Right lobe of liver (tissue), 6 donors: ENCODE measurements around the gene HARBI1. TPM values are rescaled to one million over a fixed set of nuclear protein-coding genes. Genes with fewer than 3 reads are reported as not detected.

Experiments
- ATAC-seq, 4 donors: fragments of 200-7000 bp; cut with Tn5 transposase; one replicate each; pipeline ENCODE4 v1.9.1; 2020; ENCODE audit warnings: mild to moderate bottlenecking in 4 of 4, moderate library complexity in 4 of 4
- DNase-seq, 3 donors: peaks; one replicate each; pipeline ENCODE4 v3.0.0-alpha.2; 2020
- H3K27ac ChIP-seq, 3 donors: fragments of 200-600 bp; one replicate each; pipeline ENCODE4 v1.8.0; 2022
- H3K27me3 ChIP-seq, 2 donors: fragments of 200-600 bp; one replicate each; pipeline ENCODE4 v1.8.0; 2022
- H3K36me3 ChIP-seq, 4 donors: fragments of 200-600 bp; sonication (generic) in 1 of 4; one replicate each; pipeline versions ENCODE4 v1.5.1 to v1.8.0; 2017 to 2022; ENCODE audit warnings: control low read depth in 1 of 4
- H3K4me1 ChIP-seq, 4 donors: fragments of 200-600 bp; sonication (generic) in 1 of 4; one replicate each; pipeline versions ENCODE4 v1.5.1 to v1.8.0; 2017 to 2022; ENCODE audit warnings: control low read depth in 1 of 4
- H3K4me3 ChIP-seq, 3 donors: fragments of 200-600 bp; one replicate each; pipeline ENCODE4 v1.8.0; 2022
- H3K9me3 ChIP-seq, 4 donors: fragments of 200-600 bp; sonication (generic) in 1 of 4; one replicate each; pipeline versions ENCODE4 v1.5.1 to v1.8.0; 2017 to 2022; ENCODE audit warnings: control low read depth in 1 of 4
- CTCF ChIP-seq, 4 donors: fragments of 200-600 bp in 3 of 4; fragments of 450-650 bp in 1 of 4; IDR thresholded peaks; one replicate each; pipeline versions ENCODE4 v1.5.1 to v1.8.0; 2016 to 2022; ENCODE audit warnings: antibody characterized with exemption in 4 of 4, mild to moderate bottlenecking in 2 of 4
- POLR2A ChIP-seq: fragments of 450-650 bp; IDR thresholded peaks from one replicate; pipeline ENCODE4 v1.6.1; 2017; ENCODE audit warnings: antibody characterized with exemption, mild to moderate bottlenecking
- WGBS: methylation state at CpG from one replicate; pipeline ENCODE4 v1.1.6; 2018; ENCODE audit warnings: low coverage, low lambda C conversion rate; ENCODE audit not compliant: insufficient coverage; ENCODE audit errors: missing lambda C conversion rate; 5-methylcytosine and 5-hydroxymethylcytosine counted together
- intact Hi-C, 2 donors: fragments of 100-400 bp; cut with DNase I; formaldehyde crosslinking; loops; one replicate each; pipeline versions ENCODE4 v1.11.2 to v1.14.1; 2022
- total RNA-seq, 6 experiments: library from RNA; depleted of rRNA in 2 of 6; stranded (reverse); fragments of >200 nt in 2 of 6; fragmentation: NEBNext Ultra II Directional in 3 of 6; extraction: Animal tissue kit (Norgen Biotek cat#: 25700) in 3 of 6; gene quantifications; one replicate each; pipeline versions ENCODE4 v1.1.0 to v1.2.4, GENCODE V29; 2016 to 2023
- donor health status: DM: no; HTN: yes; CAD: no.
- donor health status: DM: no; HTN: no; CAD: no.
- donor health status: DM: no; HTN: no; CAD: no.
- donor health status: DM: no; HTN: yes; CAD: no.
- donor health status: DM: no; HTN: yes; CAD: no.

HARBI1 gene
- total RNA-seq, 6 experiments from 2014 or later: 2.0 to 3.4 (median 2.9) TPM

- Histone ChIP-seq H3K9me3 (no peaks in the 10 kb centered on the region), H3K4me3 (no peak overlapping the region), H3K27me3 (no peaks in the 10 kb centered on the region), H3K4me1 (peaks cover 0 to 4% (median 2%) of the 10 kb centered on the region in 4 donors), H3K27ac (peak overlapping the region in 1 of 3 donors; percentile 24), H3K36me3 (peaks cover 0 to 73% (median 22%) of the 10 kb centered on the region in 4 donors)
- DNase-seq: peak in 2 of 3 donors; percentile 64 to 83
- 6% methylated on average over 2 of the region's 4 CpGs for WGBS
- no peak for TF ChIP-seq CTCF (IDR thresholded peaks at IDR 0.05)
- no peak for TF ChIP-seq POLR2A
- intact Hi-C loops: no loop called here
- peak; percentile 85 to 93 (median 91) for ATAC-seq
Measured at GRCh38 chr11:46658259-46658658, 41.2 kb upstream of the HARBI1 start.

GRCh38 chr11:46657186-46657585 lies 40.2 kb upstream of the HARBI1 start:
- H3K36me3 ChIP-seq: peaks cover 6 to 70% (median 18%) of the 10 kb centered on the region in 4 donors
- no peak overlapping the region for H3K27ac ChIP-seq
- DNase-seq (no peak), ATAC-seq (no peak)
- no peaks in the 10 kb centered on the region for H3K27me3 ChIP-seq
- H3K4me1 ChIP-seq: peaks cover 0 to 4% (median 2%) of the 10 kb centered on the region in 4 donors
- no peak overlapping the region for H3K4me3 ChIP-seq
- intact Hi-C loops: no loop called here
- H3K9me3 ChIP-seq: no peaks in the 10 kb centered on the region
- 93% methylated on average over 3 of the region's 3 CpGs for WGBS
- TF ChIP-seq CTCF (IDR thresholded peaks at IDR 0.05): no peak
- no peak for TF ChIP-seq POLR2A

GRCh38 chr11:46655631-46656030 lies 38.6 kb upstream of the HARBI1 start:
- H3K27ac ChIP-seq: no peak overlapping the region
- H3K9me3 ChIP-seq: no peaks in the 10 kb centered on the region
- no peak for TF ChIP-seq POLR2A
- TF ChIP-seq CTCF (IDR thresholded peaks at IDR 0.05): no peak
- ATAC-seq: no peak
- DNase-seq: no peak
- WGBS: 73% methylated on average over 4 of the region's 4 CpGs
- intact Hi-C loops: no loop called here
- H3K27me3 ChIP-seq: no peaks in the 10 kb centered on the region
- H3K4me3 ChIP-seq: no peak overlapping the region
- H3K36me3 ChIP-seq: peaks cover 6 to 74% (median 19%) of the 10 kb centered on the region in 4 donors
- peaks cover 0 to 4% (median 2%) of the 10 kb centered on the region in 4 donors for H3K4me1 ChIP-seq

- intact Hi-C loops: no loop called here
- H3K27ac ChIP-seq: peak overlapping the region in 2 of 3 donors; percentile 19 to 38
- H3K4me1 ChIP-seq: peaks cover 0 to 11% (median 0%) of the 10 kb centered on the region in 4 donors
- 37% methylated on average over 2 of the region's 2 CpGs for WGBS
- ATAC-seq (peak; percentile 72 to 98 (median 92)), DNase-seq (peak in 1 of 3 donors; percentile 74)
- H3K9me3 ChIP-seq: no peaks in the 10 kb centered on the region
- H3K36me3 ChIP-seq: peaks cover 6 to 64% (median 15%) of the 10 kb centered on the region in 4 donors
- no peak overlapping the region for H3K4me3 ChIP-seq
- H3K27me3 ChIP-seq: no peaks in the 10 kb centered on the region
- TF ChIP-seq CTCF (IDR thresholded peaks at IDR 0.05) (no peak), POLR2A (no peak)
Measured at GRCh38 chr11:46649180-46649738, 32.2 kb upstream of the HARBI1 start.
